ENCODE results near the gene FIBP.

FIBP gene

GRCh38 chr11:65870706-65871681 is 17.3 kb downstream of the FIBP start:
- DNase-seq (ENCODE audit: low read depth), result no peak

DNA sequence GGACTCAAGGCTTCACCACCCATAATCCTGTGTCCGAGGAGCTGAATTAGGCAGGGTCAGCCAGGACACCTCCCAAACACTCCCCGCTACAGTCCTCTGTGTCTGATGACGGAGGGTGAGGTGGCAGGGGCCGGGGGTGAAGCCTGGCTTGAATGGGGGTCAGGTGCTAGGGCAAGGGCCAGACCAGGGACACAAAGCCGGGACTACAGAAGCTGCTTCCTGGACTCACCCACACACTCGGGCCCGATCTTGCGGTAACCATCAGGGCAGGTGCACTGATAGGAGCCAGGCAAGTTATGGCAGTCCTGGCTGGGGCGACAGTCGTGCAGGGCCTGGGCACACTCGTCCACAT is 18.0 kb downstream of the FIBP start:
- no peak for DNase-seq (ENCODE audit: low read depth)

DNA sequence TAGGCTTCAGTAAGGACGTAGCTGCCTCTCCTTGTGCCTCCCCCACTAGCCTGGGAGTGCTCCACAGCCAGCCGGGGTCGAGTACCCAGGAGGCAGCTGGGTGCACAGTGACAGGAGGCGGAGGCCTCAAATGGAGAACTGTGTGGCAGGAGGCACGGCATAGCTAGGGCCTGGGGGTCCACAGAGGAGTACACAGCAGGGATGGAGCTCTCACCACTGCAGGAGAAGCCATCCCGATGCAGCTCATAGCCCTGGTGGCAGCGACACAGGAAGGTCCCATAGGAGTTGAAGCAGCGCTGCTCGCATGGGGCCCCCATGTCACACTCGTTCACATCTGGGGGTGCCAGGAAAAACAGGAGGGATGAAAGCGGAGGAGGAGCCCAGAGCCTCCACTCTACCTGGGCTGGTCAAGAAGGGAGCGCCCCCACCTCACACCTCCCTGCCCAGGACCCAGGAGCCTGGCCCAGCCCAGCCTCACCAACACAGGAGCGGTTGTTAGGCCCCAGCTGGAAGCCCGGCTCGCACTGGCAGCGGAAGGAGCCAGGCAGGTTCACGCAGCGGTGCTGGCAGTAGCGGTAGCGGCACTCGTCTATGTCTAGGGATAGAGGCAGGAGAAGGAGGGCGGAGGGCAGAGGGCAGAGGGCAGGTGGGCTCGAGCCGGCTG is 18.5 kb downstream of the FIBP start:
- DNase-seq (ENCODE audit: low read depth), result no peak

- no peak for DNase-seq (ENCODE audit: low read depth)
Observed at GRCh38 chr11:65868907-65869306, 19.4 kb downstream of the FIBP start.

DNA sequence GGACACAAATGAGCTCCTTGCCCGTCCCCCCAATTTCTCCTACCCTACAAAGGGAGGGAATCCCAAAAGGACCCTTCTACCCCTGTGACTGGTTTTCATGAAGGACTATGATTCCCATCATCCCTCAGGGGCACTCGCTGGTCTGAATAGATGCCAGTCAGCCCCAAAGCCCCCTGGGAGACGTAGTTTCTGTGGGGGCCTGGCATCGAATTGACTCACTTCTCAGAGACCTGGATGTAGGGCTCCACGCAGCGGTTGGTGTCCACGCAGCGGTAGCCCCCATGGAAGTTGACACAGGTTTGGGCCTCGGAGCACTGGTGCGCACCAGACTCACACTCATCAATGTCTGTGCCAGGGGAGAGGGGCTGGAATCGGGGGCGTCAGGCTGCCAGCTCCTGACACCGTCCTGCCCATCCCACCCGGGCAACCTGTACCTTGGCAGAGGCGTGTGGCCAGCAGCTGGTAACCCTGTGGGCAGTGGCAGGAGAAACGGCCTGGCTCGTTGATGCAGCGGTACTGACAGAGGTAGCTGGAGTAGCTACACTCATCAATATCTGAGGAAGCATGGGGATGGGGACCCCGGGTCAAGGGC is 20.1 kb downstream of the FIBP start:
- DNase-seq (ENCODE audit: low read depth), result no peak

DNA sequence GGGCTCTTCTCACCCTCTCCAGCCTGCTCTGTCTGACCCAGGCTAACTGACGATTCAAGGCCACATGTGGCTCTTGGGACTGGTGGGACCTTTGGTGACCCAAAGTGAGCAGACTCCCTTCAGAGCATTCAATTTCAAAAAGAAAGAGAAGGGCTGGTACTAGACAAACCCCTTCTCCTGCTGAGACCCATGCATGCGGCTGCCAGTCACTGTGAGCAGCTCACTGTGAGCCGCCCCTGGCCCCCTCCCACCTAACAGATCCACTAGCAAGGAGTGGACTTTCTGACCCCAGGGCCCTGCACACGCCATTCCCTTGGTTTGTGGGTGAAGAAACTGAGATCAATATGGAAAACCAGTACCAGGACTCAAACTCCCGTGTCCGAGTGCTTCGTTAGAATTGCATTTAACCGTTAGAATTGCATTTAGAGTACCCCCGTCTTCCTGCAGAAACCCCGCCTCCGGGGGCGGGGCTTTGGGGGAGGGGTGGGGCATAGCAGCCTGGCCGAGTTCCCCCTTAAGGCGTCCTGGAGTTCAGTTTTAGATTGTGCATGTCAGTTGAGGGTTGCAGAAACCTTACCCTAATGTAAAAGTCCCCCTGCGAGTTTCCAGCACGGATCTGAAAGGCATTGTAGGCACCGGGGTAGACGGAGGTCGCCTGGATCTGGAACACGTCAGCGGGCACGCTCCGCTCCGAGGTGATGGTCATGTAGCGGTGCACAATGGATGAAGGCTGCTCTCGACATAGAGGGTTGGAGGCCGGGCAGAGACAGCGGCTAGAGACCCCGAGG is 20.8 kb downstream of the FIBP start:
- no peak for DNase-seq (ENCODE audit: low read depth)

DNA sequence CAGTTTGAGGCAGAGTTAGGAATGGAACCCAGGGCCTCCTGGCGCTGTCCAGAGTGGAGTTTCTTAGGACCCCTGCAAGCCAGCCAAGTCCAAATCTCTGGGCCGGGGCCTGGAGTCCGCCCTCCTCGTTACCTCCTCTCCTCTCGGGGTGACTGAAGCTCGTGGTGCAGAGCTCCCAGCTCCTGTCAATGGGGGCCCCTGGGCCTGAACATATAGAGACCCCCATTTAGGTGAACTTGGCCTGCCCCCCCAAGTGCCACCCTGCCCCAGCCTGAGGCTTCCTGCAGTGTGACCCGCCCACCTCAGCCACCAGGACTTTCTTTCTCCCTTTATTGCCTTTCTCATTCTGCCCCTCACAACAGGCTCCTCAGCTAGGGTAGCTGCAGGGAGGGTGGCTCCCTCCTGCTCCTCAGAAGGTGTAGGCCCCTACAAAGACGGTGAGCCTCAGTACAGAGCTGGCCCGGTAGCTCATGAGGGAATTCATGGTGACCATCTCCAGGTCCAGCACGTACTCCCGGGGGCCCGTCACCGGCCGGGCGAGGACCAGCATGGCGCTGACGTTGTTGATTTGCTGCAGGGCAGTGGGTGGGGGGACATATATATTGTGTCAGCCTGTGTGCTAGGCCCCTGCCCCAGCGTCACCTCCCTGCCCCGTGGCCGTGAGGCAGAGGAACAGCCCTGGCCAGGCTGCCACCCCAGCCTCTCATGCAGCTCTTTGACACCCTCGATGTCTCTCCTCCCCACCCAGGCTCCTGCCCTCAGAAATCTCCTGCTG is 21.6 kb downstream of the FIBP start:
- no peak for DNase-seq (ENCODE audit: low read depth)

- no peak for DNase-seq (ENCODE audit: low read depth)
Observed at GRCh38 chr11:65865550-65866172, 22.6 kb downstream of the FIBP start.

DNA sequence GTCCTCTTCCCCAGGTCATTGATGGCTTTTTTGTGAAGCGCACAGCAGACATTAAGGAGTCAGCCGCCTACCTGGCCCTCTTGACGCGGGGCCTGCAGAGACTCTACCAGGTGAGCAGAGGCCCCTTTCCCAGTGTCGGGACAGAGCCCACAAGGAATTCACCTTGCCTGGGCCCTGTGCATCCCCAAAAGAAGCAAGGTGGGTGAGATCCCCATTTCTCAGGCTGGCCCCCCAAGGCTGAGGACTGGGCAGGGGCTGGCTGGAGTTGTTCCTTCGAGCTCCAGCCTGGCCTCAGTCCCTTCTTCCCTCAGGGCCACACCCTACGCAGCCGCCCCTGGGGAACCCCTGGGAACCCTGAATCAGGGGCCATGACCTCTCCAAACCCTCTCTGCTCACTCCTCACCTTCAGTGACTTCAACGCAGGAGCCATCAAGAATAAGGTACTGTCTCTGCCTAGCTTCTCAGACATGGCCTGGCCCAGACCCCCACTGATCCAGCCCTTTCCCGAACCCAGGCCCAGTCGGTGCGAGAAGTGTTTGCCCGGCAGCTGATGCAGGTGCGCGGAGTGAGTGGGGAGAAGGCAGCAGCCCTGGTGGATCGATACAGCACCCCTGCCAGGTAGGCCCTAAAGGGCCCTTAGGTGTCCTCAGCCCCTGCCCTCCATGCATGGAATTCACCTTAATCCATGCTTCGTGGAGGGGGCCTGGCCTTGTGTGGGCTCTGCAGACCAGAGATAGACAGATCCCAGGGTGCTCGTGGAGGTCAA is 23.4 kb downstream of the FIBP start:
- no peak for DNase-seq (ENCODE audit: low read depth)

DNA sequence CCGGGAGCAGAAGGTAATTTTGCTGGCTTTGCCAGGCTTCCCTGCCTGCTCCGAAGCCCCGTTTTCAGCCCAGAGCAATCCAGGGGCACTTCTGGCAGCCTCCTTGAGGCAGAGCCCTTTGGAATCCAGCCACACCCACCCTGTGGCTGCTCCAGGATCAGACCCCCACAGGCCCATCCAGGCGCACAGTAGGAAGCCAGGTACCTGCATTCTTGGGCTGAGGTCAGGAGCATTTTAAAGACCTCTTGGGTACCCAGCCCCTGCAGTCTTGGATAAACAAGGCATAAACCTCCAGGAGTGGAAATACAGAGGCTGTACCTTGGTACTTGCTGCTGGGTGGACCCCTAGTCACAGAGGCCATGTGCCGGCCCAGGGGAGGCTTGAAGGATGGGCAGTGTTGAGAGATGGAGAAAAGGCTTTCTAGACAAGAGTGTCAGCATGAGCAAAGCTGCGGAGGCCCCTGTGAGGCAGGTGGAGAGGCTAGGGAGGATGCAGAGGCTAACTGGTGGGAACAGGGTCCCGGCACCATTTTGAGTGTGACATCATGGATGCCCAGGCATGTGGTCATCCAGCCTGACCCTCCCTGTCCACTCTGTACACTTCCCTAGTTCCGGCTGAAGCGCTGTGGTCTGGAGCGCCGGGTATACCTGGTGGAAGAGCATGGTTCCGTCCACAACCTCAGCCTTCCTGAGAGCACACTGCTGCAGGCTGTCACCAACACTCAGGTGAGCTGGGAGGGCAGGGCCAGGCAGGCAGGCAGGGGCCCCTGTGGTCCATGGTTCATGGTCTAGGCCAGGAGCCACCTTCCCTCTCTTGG is 24.2 kb downstream of the FIBP start:
- DNase-seq (ENCODE audit: low read depth), result no peak

DNA sequence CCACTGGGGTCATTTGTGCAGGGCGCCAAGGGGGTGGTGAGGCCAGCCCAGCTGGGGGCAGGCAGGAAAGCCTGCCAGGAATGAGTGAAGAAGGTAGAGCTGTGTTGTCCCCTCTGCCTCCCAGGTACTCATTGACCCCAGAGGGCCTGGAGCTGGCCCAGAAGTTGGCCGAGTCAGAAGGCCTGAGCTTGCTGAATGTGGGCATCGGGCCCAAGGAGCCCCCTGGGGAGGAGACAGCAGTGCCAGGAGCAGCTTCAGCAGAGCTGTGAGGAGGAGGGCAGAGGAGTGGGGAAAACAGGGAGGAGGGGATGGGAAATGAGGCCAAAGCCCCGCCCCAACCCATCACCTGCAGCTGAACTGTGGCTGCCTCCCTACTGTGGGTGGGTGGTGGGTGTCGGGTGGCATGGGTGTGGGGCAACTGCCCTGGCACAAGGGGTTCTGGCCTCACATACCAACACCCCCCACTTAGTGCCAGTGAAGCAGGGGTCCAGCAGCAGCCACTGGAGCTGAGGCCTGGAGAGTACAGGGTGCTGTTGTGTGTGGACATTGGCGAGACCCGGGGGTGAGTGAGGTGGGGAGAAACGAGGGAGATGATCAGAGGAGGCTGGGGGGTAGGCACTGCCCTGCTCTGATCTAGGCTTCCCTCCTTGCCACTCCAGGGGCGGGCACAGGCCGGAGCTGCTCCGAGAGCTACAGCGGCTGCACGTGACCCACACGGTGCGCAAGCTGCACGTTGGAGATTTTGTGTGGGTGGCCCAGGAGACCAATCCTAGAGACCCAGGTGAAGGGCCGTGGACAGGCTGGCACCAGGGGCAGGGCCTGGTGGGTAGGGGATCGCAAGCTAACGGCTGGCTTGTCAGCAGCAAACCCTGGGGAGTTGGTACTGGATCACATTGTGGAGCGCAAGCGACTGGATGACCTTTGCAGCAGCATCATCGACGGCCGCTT is 25.1 kb downstream of the FIBP start:
- no peak for DNase-seq (ENCODE audit: low read depth)

GRCh38 chr11:65862191-65862735 is 26.0 kb downstream of the FIBP start:
- DNase-seq (ENCODE audit: low read depth), result no peak

DNA sequence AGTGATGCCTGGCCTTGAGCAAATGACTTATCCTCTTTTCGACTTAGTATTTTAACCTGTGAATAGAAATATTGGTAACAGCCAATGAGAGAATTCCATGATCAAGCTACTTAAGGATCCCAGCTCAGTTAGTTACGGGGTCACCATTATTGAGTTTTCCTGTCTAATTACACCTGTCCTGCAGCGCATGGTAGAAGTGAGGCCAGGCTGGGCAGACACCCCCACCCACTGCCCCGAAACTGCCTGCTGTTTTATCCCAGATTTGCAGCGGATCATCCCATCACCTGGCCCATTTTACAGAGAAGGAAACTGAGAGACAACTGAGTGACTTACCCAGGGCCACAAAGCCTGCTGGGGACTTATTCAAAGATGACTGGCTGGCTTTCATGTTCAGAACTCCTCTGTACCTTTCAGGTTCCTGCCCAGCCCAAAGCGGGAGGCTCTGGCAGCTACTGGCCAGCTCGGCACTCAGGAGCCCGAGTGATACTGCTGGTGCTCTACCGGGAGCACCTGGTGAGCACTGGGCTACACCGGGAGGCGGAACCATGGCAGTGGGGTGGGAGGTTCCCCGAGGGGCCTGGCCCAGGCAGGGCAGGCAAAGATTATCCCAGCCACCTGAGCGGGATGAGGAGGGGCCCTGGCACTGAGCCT is 26.6 kb downstream of the FIBP start:
- no peak for DNase-seq (ENCODE audit: low read depth)

- no peak for DNase-seq (ENCODE audit: low read depth)
Observed at GRCh38 chr11:65861165-65861505, 27.1 kb downstream of the FIBP start.

DNA sequence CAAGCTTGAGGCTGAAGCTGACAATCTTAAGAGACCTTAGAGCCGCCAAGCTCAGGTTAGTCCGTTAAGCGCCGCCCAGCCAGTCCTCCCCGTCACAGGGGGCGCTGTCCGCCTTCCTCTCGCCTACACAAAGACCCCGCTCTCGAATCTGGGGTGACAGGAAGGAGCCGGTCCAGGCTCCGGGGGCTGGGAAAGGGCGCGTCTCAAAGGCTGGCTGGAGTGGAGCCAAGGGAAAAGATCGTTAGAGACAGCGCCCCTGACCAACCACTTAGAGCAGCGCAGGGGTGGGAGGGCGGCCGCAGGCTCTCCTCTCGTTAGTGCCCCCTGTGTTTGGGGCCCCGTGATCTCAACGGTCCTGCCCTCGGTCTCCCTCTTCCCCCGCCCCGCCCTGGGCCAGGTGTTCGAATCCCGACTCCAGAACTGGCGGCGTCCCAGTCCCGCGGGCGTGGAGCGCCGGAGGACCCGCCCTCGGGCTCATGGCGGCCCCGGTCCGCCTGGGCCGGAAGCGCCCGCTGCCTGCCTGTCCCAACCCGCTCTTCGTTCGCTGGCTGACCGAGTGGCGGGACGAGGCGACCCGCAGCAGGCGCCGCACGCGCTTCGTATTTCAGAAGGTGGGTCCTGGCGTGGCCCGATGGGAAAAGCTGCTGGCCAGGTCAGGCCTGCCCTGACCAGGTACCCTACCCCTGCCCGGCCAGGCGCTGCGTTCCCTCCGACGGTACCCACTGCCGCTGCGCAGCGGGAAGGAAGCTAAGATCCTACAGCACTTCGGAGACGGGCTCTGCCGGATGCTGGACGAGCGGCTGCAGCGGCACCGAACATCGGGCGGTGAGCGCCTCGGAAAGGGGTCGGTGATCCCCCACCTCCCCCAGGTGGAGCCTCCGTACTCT is 27.8 kb downstream of the FIBP start, which contains the start of gene MUS81:
Gene MUS81, plus strand, starts transcription at position 156 of the 887 bp plus-strand sequence. Its CDS starts 321 bp downstream, at position 477.
- peak; percentile 92 for DNase-seq (ENCODE audit: low read depth)

DNA sequence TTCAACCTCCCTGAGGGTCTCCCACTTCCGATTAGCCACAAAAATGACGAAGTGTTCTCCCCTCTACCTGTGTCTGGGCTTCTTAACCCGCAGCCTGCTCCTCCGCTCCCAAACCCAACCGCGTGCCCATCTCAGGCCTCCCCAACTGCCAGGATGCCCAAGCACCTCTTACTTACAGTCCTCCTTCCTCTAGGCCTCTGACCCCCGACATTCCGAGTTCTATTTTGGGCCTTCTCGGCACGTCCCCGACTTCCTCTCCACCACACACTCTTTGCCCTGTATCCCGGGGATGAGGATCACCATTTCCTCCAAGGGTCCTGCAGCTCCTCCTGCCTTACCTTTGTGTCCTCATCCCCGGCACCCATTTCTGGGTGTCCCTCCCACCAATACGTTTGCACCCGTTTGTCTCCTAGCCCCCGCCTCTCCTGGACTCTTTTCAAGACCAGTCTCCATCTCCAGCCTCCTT is 28.4 kb downstream of the FIBP start:
- DNase-seq (ENCODE audit: low read depth), result no peak

All from non-pigmented ciliary epithelial cell (primary cell).